Measurements from ENCODE around the gene SCN2B.
"Not testable (repeated sequence)": the region's sequence is repeated elsewhere in the genome, so short reads cannot be mapped to it uniquely, and the experiment has no call there.

SCN2B gene

DNA sequence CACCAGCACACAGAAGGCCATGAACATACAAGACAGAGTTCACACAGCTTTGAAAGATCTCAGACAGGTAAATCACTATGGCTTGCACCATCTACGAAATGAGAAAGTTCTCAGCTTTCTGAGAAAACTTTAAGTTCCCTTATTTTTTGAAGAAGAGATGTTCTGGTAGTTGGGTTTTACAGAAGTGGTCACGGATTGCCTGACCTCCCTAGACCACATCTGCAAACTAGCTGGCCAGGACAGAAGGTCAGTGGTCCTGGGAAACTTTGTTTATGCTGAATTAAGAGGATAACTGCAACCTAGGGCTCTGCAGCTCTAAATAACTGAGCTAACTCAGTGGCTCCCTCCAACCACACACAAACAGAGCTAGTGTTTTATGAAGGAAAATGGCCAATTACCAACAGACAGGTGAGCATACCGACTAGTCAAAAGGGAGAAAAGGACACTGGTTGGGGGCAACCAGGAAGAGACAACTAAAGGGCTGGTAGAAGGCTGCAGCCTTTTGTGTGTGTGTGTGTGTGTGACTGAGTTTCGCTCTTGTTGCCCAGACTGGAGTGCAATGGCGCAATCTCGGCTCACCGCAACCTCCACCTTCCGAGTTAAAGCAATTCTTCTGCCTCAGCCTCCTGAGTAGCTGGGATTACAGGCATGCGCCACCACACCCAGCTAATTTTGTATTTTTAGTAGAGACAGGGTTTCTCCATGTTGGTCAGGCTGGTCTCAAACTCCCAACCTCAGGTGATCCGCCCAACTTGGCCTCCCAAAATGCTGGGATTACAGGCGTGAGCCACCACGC lies 8.5 kb upstream of the SCN2B start:
- peak in 1 of 2 experiments; percentile 70 for DNase-seq (ENCODE audit: low read depth in 1 of 2, low spot score in 1 of 2)
- H3K4me3 ChIP-seq (replicated peaks; ENCODE audit: insufficient read depth, low read length): no peak overlapping the region
- H3K27me3 ChIP-seq (ENCODE audit: insufficient read depth, poor library complexity, severe bottlenecking): no peaks in the 10 kb centered on the region
- peak; percentile 65 for TF ChIP-seq SPI1 (IDR thresholded peaks at IDR 0.05; ENCODE audit: borderline replicate concordance, low read depth)
- TF ChIP-seq, protein P1, sequence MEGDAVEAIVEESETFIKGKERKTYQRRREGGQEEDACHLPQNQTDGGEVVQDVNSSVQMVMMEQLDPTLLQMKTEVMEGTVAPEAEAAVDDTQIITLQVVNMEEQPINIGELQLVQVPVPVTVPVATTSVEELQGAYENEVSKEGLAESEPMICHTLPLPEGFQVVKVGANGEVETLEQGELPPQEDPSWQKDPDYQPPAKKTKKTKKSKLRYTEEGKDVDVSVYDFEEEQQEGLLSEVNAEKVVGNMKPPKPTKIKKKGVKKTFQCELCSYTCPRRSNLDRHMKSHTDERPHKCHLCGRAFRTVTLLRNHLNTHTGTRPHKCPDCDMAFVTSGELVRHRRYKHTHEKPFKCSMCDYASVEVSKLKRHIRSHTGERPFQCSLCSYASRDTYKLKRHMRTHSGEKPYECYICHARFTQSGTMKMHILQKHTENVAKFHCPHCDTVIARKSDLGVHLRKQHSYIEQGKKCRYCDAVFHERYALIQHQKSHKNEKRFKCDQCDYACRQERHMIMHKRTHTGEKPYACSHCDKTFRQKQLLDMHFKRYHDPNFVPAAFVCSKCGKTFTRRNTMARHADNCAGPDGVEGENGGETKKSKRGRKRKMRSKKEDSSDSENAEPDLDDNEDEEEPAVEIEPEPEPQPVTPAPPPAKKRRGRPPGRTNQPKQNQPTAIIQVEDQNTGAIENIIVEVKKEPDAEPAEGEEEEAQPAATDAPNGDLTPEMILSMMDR (IDR thresholded peaks at IDR 0.05; ENCODE audit: insufficient read depth, low read length): no peak
- H3K27ac ChIP-seq (replicated peaks): peak overlapping the region; percentile 65

DNA sequence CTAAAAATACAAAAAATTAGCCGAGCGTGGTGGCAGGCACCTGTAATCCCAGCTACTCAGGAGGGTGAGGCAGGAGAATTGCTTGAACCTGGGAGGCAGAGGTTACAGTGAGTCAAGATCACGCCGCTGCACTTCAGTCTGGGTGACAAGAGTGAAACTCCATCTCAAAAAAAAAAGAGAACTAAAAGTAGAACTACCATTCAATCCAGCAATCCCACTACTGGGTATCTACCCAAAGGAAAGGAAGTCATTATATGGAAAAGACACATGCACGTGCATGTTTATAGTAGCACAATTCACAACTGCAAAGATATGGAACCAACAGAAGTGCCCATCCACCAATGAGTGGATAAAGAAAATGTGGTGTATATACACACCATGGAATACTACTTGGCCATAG lies 7.3 kb upstream of the SCN2B start:
- not testable (repeated sequence) for DNase-seq (ENCODE audit: low read depth in 1 of 2, low spot score in 1 of 2); H3K27ac ChIP-seq (replicated peaks); H3K27me3 ChIP-seq (ENCODE audit: insufficient read depth, poor library complexity, severe bottlenecking); H3K4me3 ChIP-seq (replicated peaks; ENCODE audit: insufficient read depth, low read length)

DNA sequence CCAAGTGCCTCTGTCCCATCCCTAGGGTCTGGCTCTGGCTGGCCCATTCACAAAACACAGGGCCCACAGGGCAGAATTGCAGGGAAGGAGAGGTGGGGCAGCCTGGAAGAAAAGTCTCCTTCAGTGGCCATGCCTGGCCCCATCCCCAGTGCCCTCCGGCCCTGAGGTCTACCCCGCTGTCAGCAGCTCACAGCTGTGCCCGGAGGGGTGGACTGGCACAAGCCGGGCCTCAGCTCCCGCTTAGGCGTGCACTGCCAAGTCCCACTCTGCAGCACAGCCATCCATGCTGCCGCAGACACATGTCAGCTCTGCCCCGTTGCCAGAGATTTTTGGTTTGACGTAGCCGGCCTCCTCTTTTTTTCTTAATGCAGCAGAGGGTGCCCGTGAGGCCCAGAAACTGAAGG lies 3.9 kb upstream of the SCN2B start:
- H3K4me3 ChIP-seq (replicated peaks; ENCODE audit: insufficient read depth, low read length): no peak overlapping the region

DNA sequence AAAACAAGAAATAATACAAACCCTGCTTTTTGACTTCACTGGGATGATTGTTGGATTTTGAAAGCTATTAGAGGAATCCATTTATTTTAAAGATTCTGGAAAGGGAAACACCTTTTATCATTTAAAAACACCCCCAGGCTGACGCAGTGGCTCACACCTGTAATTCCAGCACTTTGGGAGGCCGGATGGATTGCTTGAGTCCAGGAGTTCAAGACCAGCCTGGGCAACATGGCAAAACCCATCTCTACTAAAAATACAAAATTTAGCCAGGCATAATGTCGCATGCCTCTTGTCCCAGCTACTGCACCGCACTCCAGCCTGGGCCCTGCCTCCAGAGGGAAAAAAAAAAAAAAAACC lies 317 bp upstream of the SCN2B start:
- no peaks in the 10 kb centered on the region for H3K27me3 ChIP-seq (ENCODE audit: insufficient read depth, poor library complexity, severe bottlenecking)
- TF ChIP-seq SPI1 (IDR thresholded peaks at IDR 0.05; ENCODE audit: borderline replicate concordance, low read depth): no peak
- TF ChIP-seq, protein P2, sequence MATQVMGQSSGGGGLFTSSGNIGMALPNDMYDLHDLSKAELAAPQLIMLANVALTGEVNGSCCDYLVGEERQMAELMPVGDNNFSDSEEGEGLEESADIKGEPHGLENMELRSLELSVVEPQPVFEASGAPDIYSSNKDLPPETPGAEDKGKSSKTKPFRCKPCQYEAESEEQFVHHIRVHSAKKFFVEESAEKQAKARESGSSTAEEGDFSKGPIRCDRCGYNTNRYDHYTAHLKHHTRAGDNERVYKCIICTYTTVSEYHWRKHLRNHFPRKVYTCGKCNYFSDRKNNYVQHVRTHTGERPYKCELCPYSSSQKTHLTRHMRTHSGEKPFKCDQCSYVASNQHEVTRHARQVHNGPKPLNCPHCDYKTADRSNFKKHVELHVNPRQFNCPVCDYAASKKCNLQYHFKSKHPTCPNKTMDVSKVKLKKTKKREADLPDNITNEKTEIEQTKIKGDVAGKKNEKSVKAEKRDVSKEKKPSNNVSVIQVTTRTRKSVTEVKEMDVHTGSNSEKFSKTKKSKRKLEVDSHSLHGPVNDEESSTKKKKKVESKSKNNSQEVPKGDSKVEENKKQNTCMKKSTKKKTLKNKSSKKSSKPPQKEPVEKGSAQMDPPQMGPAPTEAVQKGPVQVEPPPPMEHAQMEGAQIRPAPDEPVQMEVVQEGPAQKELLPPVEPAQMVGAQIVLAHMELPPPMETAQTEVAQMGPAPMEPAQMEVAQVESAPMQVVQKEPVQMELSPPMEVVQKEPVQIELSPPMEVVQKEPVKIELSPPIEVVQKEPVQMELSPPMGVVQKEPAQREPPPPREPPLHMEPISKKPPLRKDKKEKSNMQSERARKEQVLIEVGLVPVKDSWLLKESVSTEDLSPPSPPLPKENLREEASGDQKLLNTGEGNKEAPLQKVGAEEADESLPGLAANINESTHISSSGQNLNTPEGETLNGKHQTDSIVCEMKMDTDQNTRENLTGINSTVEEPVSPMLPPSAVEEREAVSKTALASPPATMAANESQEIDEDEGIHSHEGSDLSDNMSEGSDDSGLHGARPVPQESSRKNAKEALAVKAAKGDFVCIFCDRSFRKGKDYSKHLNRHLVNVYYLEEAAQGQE (IDR thresholded peaks at IDR 0.05; ENCODE audit: insufficient replicate concordance, low read depth): no peak
- TF ChIP-seq POLR2AphosphoS5 (IDR thresholded peaks at IDR 0.05; ENCODE audit: low read depth): no peak
- TF ChIP-seq, protein P1 (IDR thresholded peaks at IDR 0.05; ENCODE audit: insufficient read depth, low read length): no peak
- no peak for TF ChIP-seq GABPA (IDR thresholded peaks at IDR 0.05; ENCODE audit: low read depth)
- no peak for DNase-seq (ENCODE audit: low read depth in 1 of 2, low spot score in 1 of 2)
- no peak overlapping the region for H3K4me3 ChIP-seq (replicated peaks; ENCODE audit: insufficient read depth, low read length)
- no peak overlapping the region for H3K27ac ChIP-seq (replicated peaks)

More for the DNA sequence above, 3.9 kb upstream of the SCN2B start:
- H3K27ac ChIP-seq (replicated peaks): no peak overlapping the region
- no peaks in the 10 kb centered on the region for H3K27me3 ChIP-seq (ENCODE audit: insufficient read depth, poor library complexity, severe bottlenecking)
- DNase-seq (ENCODE audit: low read depth in 1 of 2, low spot score in 1 of 2): no peak
- TF ChIP-seq, protein P1 (IDR thresholded peaks at IDR 0.05; ENCODE audit: insufficient read depth, low read length): no peak
- TF ChIP-seq GABPA (IDR thresholded peaks at IDR 0.05; ENCODE audit: low read depth): no peak

DNA sequence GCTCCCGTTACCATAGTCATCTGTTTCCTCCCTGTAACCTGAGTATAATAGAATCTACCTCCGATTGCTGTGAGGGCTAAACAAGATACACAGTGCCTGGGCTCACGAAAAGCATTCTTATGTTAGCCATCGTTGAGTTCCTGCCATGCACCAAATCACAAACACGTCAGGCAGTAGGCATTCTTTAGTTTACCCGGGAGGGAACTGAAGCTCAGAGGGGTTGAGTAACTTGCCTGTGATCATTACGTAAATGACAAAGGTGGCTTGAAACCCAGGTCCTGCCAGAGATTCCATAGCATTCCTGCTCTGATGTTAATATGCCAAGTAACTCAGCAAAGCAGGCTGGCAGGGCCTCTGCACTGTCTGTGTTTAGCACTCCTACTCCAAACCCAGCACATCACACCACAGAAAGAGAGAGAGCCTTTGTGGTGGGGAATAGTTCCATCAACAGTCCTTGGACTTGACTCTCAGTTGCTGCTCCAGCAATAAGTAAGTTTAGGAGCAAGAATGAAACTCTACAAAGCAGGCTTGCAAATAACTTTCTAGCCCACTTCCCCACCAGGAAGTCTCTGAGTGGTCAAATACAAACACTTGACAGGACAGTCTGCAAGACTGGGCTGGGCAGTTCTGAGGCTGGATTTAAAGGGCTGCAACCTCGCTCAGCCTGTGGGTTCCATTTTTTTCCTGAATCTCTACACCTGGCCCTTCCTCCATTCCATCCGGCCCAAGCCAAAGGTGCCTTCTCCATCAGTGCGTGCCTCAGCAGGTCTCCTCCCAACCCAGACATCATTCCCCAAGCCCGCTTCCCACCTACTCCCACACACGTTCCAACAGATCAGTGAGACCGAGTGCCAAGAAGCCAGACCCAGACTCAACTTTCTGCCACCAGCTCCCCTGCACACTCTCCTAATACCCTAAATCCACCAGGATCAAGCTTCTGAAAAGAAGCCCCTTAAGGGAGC lies 1.1 kb downstream of the SCN2B start:
- Histone ChIP-seq H3K4me3 (replicated peaks; ENCODE audit: insufficient read depth, low read length) (no peak overlapping the region), H3K27me3 (ENCODE audit: insufficient read depth, poor library complexity, severe bottlenecking) (no peaks in the 10 kb centered on the region), H3K27ac (replicated peaks) (no peak overlapping the region)
- TF ChIP-seq POLR2AphosphoS5 (IDR thresholded peaks at IDR 0.05; ENCODE audit: low read depth) (no peak), SPI1 (IDR thresholded peaks at IDR 0.05; ENCODE audit: borderline replicate concordance, low read depth) (no peak), GABPA (IDR thresholded peaks at IDR 0.05; ENCODE audit: low read depth) (no peak)
- TF ChIP-seq, protein P2 (IDR thresholded peaks at IDR 0.05; ENCODE audit: insufficient replicate concordance, low read depth): no peak
- TF ChIP-seq, protein P1 (IDR thresholded peaks at IDR 0.05; ENCODE audit: insufficient read depth, low read length): no peak
- DNase-seq (ENCODE audit: low read depth in 1 of 2, low spot score in 1 of 2): no peak
